Measurements from ENCODE around the gene METRNL.

DNA sequence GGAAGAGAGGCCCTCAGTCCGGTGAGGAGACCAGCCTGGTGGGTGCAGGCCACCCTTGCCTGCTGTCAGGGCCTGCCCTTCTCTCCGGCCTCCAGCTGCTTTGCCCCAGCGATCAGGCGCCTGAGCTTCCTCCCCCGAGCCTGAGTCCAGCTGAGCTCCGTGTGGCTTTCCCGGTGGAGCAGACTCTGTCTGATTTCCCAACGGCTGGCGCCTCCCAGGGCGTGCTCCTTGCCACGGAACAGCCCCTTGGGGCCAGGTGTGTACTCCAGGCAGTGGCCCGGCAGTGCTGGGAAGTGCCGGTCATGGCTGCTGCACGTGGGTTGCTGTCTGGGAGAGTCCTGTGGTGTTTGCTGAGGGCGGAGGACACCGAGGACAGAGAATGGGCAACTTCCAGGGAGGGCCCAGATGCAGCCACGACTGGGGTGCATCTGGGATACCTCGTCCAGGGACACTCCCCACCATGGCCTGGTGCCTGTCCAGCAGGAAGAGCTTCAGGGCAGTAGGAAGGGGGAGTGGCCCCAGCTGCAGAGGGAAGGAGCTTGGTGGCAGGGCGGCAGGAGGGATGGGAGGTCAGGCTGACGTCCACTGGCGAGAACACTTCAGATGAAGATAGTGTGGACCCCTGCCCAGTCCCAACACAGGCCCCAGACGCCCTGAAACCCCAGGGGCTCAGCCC lies 22.5 kb downstream of the METRNL start:
- TF ChIP-seq CTCF (conservative IDR thresholded peaks at IDR 0.05; ENCODE audit: low read length) (no peak), EZH2phosphoT487 (IDR thresholded peaks at IDR 0.05; ENCODE audit: borderline replicate concordance, low read depth, low read length) (no peak)

Measured in OCI-LY7 (cell line).